ES-I3 (cell line): ENCODE data around the gene BOLL.

Source experiments
- H3K36me3 ChIP-seq: 2 replicates; pipeline ENCODE4 v1.6.1; 2013; ENCODE audit warnings: mild to moderate bottlenecking, low read length, control low read depth, moderate library complexity; ENCODE audit not compliant: insufficient read depth
- H3K4me1 ChIP-seq: 2 replicates; pipeline ENCODE4 v1.6.1; 2013; ENCODE audit warnings: mild to moderate bottlenecking, control low read depth, low read length; ENCODE audit not compliant: insufficient read depth
- H3K9ac ChIP-seq: 2 replicates; pipeline ENCODE4 v1.6.1; 2013; ENCODE audit warnings: low read depth, mild to moderate bottlenecking, low read length, moderate library complexity
- H3K9me3 ChIP-seq: 2 replicates; pipeline ENCODE4 v1.6.1; 2013; ENCODE audit warnings: mild to moderate bottlenecking, low read length, moderate library complexity; ENCODE audit not compliant: control insufficient read depth, insufficient read depth

The BOLL gene

DNA sequence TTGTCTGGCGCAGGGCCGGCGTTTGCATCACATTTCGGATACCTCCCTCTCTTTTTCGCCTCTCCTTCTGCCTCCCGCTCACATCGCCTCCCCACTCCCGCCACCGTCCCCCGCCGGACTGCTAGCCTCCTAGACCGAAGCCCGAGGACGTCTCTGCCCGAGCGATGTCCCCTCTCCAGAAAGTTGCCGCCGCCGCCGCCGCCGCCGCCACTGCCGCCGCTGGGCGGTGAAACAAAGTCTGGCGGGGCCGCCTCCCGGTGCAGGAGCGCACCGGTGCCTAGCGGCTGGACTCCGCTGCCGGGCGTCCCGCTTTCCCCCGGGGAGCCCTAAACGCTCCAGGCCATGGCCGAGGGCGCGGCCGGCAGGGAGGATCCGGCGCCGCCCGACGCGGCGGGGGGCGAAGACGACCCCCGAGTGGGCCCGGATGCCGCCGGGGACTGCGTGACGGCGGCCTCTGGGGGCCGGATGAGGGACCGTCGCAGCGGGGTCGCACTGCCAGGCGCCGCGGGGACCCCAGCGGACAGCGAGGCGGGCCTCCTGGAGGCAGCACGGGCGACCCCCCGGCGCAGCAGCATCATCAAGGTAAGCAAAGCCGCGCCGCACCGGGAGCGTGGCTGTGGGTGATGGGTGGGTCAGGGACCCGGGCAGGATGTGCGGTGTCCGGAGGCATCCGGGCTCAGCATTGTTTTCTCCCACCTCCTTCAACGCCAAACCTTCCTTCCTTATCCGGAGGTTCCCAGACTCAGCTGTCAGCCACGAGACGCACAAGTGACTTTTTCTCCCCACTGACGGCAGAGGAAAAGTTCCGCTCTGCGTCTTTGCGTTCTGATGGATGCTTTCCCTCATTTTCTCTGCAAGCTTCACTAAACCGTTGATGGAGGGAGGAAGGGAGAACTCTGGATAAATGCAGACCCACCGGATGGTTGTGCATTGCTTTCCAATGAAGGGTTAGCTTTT lies 19.9 kb upstream of the BOLL start:
- Histone ChIP-seq H3K9ac (peak overlapping the region; percentile 56; the same call in 1 of the 2 replicates), H3K36me3 (no peaks in the 10 kb centered on the region), H3K4me1 (peaks cover 2% of the 10 kb centered on the region; the same call in 1 of the 2 replicates), H3K9me3 (no peaks in the 10 kb centered on the region)

DNA sequence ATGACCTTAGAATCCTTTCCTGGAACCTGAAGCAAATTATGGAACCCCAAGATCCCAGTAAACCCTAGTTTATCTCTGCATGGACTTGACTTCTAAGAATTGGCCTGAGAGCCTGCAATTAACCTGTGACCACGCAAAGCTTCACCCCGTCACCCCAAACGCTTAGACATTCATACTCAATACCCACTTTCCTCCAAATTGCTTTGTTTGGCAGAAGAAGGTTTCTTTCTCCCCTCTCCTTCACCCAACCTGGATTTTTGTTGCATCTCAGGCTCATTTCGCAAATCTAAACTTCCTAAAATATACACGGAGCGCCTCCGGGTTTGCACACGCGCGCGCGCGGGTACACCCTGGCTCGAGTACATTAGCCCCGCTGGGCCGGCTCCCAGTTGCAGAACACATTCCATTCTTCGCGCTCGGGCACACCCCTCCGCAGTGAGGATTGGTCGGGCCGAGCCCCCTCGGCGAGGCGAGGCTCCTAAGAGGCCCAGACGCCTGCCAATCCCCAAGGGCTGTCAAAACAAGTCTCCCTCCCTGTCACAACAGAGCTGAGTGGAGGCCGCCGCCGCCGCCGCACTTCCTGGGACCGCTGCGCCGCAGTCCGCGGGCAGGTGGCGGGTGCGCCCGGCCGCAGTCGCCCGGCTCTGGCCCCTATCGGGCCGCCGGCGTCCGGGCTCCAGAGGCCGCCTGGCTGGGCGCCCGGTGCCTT lies 19.1 kb upstream of the BOLL start, which contains the start of gene PLCL1:
TSS of gene PLCL1 (plus strand) at position 545 of the 709 bp plus-strand sequence.
- no peaks in the 10 kb centered on the region for H3K4me1 ChIP-seq
- H3K36me3 ChIP-seq, result no peaks in the 10 kb centered on the region
- H3K9me3 ChIP-seq, result no peaks in the 10 kb centered on the region
- H3K9ac ChIP-seq, result peak within 1 kb of the TSS; percentile 56; the same call in 1 of the 2 replicates

DNA sequence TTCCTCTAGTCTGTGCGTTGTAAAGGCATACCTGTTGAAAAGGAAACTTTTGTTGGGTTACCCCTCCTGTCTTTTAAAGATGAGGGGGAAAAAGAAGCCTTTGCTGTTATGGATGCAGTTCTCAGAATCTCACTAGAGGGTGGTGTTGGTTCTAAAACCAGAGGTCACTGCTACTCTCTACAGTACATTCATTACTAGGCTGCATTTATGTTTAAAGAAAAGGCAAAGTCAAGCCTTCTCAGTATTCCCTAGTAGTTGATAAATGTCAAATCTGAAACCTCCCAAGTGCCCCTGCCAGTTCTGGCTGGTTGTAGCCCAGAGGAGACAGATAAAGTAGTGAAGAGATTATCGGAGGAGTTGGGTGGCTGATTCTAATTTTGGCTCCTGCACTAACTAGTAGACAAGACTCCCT lies 17.9 kb upstream of the BOLL start:
- H3K4me1 ChIP-seq, result no peaks in the 10 kb centered on the region
- no peaks in the 10 kb centered on the region for H3K9me3 ChIP-seq
- no peak overlapping the region for H3K9ac ChIP-seq
- no peaks in the 10 kb centered on the region for H3K36me3 ChIP-seq

- H3K36me3 ChIP-seq, result no peaks in the 10 kb centered on the region
- no peaks in the 10 kb centered on the region for H3K9me3 ChIP-seq
- no peaks in the 10 kb centered on the region for H3K4me1 ChIP-seq
- no peak overlapping the region for H3K9ac ChIP-seq
Measured at GRCh38 chr2:197801033-197801432, 15.9 kb upstream of the BOLL start.

DNA sequence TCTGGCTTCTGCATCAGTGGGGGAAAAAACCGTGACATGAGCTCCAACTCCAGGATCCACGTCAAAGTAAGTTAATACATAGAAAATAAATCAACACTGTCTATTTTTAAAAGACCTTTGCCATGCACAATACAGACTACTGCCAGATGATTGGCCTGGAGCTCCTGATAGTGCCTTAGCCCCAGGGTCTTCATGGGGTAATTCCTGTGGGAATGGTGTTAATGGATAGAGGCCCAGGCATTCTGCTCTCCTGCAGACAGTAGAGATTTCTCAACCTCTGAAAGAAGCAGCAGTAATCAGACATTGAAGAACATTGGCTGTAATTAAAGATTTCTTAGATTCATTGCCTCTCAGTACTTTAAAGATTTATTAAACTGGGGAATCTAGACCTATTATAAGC lies 15.0 kb upstream of the BOLL start:
- no peaks in the 10 kb centered on the region for H3K9me3 ChIP-seq
- H3K36me3 ChIP-seq, result no peaks in the 10 kb centered on the region
- no peaks in the 10 kb centered on the region for H3K4me1 ChIP-seq
- no peak overlapping the region for H3K9ac ChIP-seq

- Histone ChIP-seq H3K36me3 (no peaks in the 10 kb centered on the region), H3K9me3 (no peaks in the 10 kb centered on the region), H3K4me1 (no peaks in the 10 kb centered on the region), H3K9ac (no peak overlapping the region)
Measured at GRCh38 chr2:197799068-197799467, 13.9 kb upstream of the BOLL start.

DNA sequence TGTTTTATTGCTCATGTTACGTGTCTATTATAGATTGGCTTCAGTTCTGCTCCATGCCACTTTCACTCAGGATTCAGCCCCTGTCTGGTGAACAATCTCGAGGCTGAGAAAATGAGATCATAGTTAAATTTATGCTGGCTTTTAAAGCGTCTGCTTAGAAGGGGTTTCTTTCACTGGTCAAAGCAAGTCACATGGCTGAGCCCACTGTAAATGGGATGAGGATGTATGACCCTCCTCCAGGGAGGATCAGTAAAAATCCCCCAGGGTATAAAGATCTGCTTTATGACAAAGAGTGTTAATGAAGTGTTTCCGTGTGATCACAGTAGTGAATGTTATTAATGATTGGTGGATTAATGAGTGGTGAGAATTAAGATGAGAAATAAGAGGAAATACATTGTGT lies 13.1 kb upstream of the BOLL start:
- H3K9me3 ChIP-seq, result no peaks in the 10 kb centered on the region
- H3K9ac ChIP-seq, result no peak overlapping the region
- H3K36me3 ChIP-seq, result no peaks in the 10 kb centered on the region
- no peaks in the 10 kb centered on the region for H3K4me1 ChIP-seq

DNA sequence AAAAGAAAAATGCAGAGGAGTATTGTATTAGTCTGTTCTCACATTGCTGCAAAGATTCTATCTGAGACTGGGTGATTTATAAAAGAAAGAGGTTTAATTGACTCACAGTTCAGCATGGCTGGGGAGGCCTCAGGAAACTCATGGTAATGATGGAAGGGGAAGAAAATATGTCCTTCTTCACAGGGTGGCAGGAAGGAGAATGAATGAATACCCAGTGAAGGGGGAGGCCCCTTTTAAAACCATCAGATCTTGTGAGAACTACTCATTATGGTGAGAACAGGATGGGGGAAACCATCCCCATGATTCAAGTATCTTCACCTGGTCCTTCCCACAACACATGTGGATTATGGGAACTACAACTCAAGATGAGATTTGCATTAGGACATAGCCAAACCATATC lies 10.2 kb upstream of the BOLL start:
- H3K36me3 ChIP-seq, result no peaks in the 10 kb centered on the region
- no peaks in the 10 kb centered on the region for H3K9me3 ChIP-seq
- H3K4me1 ChIP-seq, result no peaks in the 10 kb centered on the region
- H3K9ac ChIP-seq, result no peak overlapping the region

- no peaks in the 10 kb centered on the region for H3K9me3 ChIP-seq
- no peaks in the 10 kb centered on the region for H3K4me1 ChIP-seq
- no peak overlapping the region for H3K9ac ChIP-seq
- no peaks in the 10 kb centered on the region for H3K36me3 ChIP-seq
Measured at GRCh38 chr2:197793456-197793855, 8.3 kb upstream of the BOLL start.

- H3K9ac ChIP-seq, result peak overlapping the region; percentile 43; the same call in 1 of the 2 replicates
- no peaks in the 10 kb centered on the region for H3K36me3 ChIP-seq
- no peaks in the 10 kb centered on the region for H3K4me1 ChIP-seq
- no peaks in the 10 kb centered on the region for H3K9me3 ChIP-seq
Measured at GRCh38 chr2:197786010-197786877, 1.1 kb upstream of the BOLL start.

- Histone ChIP-seq H3K9ac (no peak overlapping the region), H3K36me3 (no peaks in the 10 kb centered on the region), H3K4me1 (no peaks in the 10 kb centered on the region), H3K9me3 (no peaks in the 10 kb centered on the region)
Measured at GRCh38 chr2:197782126-197782525, 3.0 kb downstream of the BOLL start.

DNA sequence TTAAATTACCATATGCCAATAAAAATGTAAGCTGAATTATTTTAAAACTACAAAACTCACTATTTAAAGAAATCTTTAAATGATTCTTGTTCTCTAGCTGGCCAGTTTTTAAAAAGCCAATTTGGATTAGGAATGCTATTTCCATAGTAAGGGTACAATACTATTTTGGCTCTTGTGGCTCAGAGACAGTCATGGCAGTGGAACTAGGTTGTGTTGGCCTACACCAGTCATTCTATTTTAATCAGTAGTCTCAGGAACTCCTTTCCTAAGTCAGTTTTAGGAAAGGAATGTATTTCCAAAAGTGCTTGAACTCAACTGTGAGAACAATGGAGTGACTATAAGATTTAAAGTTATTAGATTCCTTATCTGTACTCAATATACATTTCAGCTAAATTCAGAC lies 5.9 kb downstream of the BOLL start:
- no peak overlapping the region for H3K9ac ChIP-seq

GRCh38 chr2:197777823-197778407 lies 7.2 kb downstream of the BOLL start:
- Histone ChIP-seq H3K4me1 (no peaks in the 10 kb centered on the region), H3K36me3 (no peaks in the 10 kb centered on the region), H3K9ac (no peak overlapping the region), H3K9me3 (no peaks in the 10 kb centered on the region)

More for the DNA sequence above, 5.9 kb downstream of the BOLL start:
- H3K9me3 ChIP-seq, result no peaks in the 10 kb centered on the region
- no peaks in the 10 kb centered on the region for H3K36me3 ChIP-seq
- no peaks in the 10 kb centered on the region for H3K4me1 ChIP-seq

DNA sequence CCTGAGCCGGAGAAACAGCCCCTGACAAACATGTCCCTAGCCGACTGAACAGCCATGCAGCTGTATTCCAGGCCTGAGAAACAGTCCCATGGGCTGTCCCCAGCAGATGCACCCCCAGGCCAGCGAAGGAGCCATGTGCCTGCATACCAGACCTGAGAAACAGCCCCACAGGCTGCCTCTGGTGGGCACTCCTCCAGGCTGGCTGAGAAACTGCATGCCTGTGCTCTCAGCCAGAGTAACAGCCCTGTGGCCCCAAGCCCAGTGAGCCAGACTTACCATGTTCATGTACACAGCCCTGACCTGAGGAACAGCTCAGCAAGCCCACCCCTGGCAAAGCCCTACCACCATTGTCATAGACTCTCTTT lies 24.8 kb downstream of the BOLL start:
- no peaks in the 10 kb centered on the region for H3K36me3 ChIP-seq
- H3K9ac ChIP-seq, result no peak overlapping the region
- no peaks in the 10 kb centered on the region for H3K4me1 ChIP-seq
- H3K9me3 ChIP-seq, result peaks cover 4% of the 10 kb centered on the region; the same call in 1 of the 2 replicates
